Suppressor macrophage treated with lipopolysaccharide for 1 hour (primary cell): ENCODE measurements around the gene ORC2.
"Not testable (repeated sequence)": the region's sequence is repeated elsewhere in the genome, so short reads cannot be mapped to it uniquely, and the experiment has no call there.

Experiments used
- DNase-seq, 3 donors: peaks; one replicate each; pipeline ENCODE4 v3.0.0-alpha.2; 2020 to 2022

Gene ORC2

DNA sequence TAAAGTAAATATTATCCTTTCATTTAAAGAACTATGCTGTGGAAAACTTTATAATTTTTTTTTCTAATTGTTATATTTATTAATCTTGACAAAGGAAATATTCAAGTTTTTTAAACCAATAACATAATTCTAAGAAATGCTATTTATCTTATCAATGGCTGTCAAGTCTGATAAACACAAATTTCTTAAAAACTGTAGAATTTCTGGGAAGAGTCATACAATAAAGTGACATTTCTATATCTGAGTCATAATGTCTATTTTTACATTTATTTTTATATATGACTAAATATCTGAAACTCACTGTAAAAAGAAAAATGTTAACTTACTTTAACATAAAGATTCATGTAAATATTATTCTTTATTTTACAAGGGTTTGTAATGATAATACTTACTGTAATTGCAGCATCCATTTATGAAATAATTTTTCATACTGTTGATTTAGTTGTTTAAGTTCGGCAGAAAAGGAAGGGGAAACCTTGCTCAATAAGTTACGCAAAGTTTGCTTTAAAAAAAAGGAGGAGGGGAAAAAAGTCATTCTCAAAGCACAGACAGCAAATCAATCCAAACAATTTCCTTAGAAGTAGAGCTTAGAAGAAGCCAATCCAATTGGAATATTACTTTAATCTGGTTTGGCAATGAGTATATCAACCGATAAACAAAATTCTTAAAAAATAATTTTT is 32.4 kb downstream of the ORC2 start:
- peak; percentile 24 to 68 (median 66) for DNase-seq

GRCh38 chr2:200929334-200930249 is 33.9 kb downstream of the ORC2 start:
- peak in 2 of 3 donors; percentile 10 to 31 for DNase-seq

DNA sequence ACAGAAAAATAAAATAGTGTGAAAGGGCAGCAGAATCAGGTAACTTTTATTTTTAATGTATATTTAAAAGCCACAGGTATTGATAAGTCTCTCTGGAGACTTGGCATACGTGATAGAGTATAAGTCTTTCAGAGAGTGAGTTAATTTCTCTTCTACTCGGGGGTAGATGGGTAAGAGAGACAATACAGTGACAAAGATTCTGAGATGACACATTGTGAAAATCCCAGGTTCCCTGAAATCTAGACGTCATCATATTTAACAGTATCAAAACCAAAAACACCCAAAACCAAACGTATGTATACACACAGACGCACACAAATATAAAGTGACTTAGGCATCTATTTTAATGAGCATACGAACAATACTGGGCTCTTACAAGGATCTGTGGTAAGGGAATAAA is 41.0 kb downstream of the ORC2 start:
- no peak for DNase-seq

DNA sequence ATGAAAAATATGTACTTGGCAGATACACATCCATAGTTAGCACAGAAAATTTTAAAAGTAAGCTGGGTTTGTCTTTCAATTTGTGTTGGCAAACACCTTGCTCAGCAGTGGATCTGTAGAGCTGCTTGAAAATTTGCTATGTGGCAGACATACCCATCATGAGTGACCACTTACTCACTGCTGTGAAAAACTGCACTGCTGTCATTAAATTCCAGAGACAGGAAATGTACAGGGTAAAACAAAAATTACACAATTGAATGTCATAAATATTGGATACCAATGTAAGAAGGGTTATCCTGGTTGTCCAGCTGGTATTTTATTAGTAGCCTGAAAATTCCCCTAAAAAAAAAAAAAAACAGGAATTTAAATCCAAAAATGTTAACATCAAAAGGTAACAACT is 49.8 kb downstream of the ORC2 start:
- peak in 2 of 3 donors; percentile 18 to 23 for DNase-seq

DNA sequence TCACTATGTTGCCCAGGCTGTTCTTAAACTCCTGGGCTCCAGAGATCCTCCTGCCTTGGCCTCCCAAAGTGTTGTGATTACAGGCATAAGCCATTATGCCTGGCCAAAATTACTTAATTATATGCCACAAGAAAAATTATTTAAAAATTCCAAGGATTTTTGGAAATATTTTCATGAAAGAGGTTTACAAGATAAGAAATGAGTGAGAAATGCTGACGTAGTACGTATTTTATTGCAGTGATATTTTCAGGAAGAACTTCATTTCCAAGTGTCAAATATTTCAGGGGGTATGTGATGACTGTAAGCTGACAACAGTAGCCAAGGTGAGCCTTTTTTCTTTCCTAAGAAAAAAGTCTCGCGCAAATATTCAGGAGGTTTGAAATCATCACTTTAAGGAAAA is 53.5 kb downstream of the ORC2 start:
- no peak for DNase-seq

DNA sequence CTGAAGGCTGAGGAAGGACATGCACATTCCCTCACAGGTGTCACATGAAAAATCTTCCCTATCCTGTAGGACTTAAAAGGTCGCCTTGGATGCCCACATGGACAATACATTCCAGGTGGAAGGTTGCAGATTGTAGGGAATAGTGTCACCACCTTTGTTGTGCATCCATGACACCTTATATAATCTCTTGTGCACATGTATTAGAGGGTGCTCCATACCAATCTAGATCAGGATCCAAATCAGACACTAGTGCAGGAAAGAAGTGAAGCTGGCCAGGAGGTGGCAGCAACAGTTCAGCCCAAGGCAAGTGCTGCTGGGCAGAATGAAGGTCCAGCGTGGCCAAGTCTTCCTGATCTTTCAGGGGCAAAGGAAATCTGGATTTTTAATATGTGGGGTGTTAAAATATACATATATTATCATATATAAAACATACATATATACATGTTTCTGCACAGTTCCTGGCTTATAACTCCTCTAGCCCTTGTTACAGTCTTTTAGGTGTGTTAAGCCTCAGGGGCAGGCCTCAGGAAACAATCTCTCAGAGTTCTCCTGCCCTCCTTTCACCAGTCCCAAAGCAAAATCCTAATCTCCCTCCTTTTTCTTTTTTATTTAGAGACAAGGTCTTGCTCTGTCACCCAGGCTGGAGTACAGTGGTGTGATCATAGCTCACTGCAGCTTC is 57.7 kb downstream of the ORC2 start:
- peak; percentile 76 to 81 (median 77) for DNase-seq

DNA sequence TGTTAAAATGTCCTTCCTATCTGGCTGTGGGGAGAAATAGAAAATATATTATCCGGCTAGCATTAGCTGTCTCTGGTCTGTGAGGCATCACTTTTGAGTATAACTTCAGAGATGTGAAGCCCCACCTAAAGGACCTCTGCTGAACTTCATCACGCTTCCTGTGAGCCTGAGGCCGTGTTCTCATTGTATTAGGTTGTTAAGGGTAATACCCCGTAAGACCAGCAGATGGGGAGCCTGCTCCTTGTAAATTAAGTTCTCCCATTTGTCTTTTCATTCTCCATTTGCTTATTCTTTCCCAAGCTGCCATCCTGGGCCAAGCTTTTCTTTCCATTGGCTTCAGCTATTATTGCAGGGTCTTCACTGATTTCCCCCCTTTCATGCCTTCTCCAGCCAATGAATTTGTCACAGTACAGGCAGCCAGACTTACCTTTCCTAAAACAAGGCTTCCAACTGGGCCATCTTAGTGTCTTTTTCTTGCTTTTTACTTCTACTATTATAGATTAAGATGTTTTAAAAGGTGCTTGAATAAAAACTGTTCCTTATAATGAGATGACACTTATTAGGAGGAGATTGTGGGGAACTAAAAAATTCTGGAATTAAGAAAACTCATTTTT is 61.9 kb downstream of the ORC2 start:
- peak; percentile 88 to 90 (median 89) for DNase-seq

- no peak for DNase-seq
Observed at GRCh38 chr2:200899482-200899881, 64.0 kb downstream of the ORC2 start.

DNA sequence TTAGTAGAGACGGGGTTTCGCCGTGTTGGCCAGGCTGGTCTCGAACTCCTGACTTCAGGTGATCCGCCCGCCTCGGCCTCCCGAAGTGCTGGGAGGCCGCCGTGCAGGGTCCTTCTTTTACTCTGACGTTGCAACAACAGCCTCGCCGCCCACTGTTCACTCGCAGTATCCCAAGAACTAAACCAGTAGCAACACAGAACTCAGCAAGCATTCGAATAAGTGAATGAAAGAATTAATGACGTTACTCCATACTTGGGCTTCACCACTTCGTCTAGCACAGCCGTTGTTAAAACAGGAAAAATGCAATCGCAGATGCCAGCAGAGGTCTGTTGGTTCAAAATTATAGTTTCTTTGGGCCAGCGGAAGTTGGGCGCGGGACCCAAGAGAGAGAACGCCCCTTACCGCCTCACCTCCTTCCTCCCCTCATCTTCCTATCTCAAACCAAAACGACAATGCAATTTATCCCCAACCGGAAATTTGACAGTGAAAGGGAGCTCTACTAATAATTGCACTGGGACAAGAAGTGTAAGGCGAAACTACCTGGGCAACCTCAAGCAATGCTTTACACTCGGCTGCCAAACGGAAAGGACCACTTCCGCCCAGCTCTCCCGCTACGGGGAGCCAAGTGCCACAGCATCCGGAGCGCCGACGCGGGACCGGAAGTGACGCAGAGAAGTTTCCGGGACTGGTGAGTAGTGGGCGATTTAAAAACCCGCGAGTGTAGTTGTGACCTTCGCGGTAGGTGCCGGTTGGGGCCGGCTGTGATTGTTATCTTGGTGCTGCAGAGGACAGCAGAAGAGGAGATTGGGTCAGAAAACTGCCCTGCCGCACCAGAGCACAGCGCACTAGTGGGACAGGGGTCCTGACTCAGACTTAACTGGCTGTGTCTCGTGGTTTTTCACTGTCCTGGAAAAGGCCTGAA is 74.5 kb downstream of the ORC2 start, which contains the start of the genes NIF3L1 and PPIL3:
TSS of gene NIF3L1 (plus strand) at position 668 of the 922 bp plus-strand sequence. CDS start 2,573 bp downstream, outside the sequence.
TSS of gene PPIL3 (minus strand) at position 374 of the 922 bp plus-strand sequence. CDS start 1,462 bp downstream, outside the sequence.
- peak; percentile 97 to 99 (median 99) for DNase-seq

DNA sequence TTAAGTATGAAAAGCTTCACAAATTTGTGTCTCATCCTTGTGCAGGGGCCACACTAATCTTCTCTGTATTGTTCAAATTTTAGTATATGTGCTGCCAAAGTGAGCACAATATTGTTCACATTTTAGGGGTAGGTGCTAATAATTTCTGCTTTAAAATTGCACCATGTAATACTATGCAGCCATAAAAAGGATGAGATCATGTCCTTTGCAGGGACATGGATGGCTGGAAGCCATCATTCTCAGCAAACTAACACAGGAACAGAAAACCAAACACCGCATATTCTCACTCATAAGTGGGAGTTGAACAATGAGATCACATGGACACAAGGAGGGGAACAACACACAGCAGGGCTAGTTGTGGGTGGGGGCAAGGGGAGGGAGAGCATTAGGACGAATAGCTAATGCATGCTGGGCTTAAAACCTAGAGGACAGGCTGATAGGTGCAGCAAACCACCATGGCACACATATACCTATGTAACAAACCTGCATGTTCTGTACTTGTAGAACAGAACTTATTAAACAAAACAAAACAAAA is 81.7 kb downstream of the ORC2 start:
- not testable (repeated sequence) for DNase-seq

- no peak for DNase-seq
Observed at GRCh38 chr2:200878289-200878880, 85.1 kb downstream of the ORC2 start.

DNA sequence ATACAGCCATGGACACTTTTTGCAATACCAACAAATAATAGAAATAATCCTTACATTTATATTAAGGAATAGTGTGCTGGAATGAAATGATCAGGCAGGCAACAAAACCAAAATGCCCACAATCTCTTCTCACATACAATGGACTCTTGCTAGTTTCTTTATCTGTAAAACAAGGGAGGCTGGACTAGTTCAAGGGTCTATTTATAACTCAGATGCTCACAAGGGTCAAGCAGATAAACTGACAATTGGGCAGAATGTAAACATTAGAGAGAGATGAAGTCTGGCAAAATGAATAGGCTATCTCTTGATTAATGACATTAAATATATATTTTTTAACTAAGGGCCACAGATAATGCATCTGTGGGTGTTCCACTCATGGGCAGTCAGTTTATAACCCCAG is 86.0 kb downstream of the ORC2 start:
- DNase-seq, result no peak

DNA sequence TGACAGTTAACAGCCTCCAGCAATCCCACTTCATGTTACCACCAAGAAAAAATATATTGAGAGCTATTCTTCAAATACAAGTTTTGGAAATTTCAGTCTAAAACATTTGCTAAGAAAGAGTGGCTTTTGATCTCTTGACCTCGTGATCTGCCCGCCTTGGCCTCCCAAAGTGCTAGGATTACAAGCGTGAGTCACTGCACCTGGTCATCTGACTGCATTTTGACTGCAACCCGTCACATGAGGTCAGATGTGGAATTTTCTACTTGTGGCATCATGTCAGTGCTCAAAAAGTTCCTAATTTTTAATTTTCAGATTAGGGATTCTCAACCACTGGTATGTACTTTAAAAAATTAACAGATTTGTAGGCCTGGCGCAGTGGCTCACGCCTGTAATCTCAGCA is 89.9 kb downstream of the ORC2 start:
- peak; percentile 31 to 36 (median 31) for DNase-seq

DNA sequence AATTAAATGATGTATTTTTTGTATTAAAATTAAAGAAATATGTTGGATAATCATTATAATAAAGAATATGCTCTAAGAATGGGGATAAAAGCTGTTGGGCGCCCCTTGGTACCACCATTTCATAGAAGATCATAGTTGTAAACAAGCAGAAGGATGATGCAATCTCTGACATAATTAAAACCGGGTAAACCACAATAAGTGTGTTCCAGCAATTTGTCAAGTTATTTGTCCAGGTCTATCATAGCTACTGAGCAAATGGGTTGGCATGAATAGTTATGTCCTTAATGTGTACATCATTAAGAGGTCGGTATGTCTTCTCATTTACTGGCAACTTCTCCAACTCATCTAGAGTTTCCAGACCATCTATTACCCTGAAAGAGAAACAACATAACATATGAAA is 92.3 kb downstream of the ORC2 start:
- DNase-seq, result no peak

- DNase-seq, result no peak
Observed at GRCh38 chr2:200869014-200869413, 94.4 kb downstream of the ORC2 start.

- peak; percentile 99 for DNase-seq
Observed at GRCh38 chr2:200864176-200865034, 99.1 kb downstream of the ORC2 start, which contains the start of gene CLK1. Gene CLK1 (minus strand): TSS chr2:200864658. CDS start chr2:200861862, 2,796 bp downstream.

DNA sequence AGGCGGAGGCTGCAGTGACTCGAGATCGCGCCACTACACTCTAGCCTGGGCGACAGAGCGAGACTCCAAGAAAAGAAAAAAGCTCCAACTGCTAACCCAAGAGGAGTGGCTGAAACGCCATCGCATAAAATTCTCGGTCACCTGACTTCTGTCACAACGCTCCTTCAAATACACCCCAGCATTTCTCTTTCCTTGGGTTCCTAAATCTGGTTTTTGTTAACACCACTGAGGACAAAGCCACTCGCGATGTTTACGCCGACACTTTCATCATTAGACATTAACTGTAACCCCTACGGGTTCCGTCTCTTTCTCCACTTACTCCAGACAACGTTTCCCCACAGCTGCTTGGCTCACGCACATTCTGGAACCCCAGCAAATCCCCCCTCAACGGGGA is 99.7 kb downstream of the ORC2 start:
- DNase-seq, result no peak

- peak; percentile 64 to 85 (median 69) for DNase-seq
Observed at GRCh38 chr2:200862532-200863000, 100.9 kb downstream of the ORC2 start.

DNA sequence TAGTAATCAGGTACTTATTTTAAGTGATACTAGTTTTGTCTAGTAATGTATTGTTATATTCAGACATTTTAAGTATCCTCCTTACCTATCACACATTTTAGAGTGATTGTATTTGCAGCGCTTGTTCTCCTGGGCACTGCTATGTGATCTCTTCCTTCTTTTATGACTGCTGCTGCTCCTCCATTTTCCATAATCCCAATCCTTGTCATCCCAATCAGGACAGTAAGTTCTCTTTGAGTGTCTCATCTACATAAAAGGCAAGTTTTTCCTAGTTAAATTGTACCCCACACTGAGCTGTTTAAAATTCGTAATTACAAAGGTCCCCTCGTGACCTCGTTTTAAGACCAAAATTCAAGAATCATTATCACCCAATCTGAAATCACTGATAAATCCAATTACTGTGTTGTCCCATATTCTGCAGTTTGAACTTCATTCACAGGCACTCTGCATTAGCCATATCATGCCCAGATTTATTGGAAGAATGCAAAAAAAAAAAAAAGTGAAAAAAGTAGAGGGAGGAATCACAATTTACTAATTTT is 101.8 kb downstream of the ORC2 start:
- DNase-seq, result no peak
